GM23338 (cell line): ENCODE results near the gene MARCHF3. TPM values are rescaled to one million over a fixed set of nuclear protein-coding genes. Genes with fewer than 3 reads are reported as not detected.

ENCODE experiments used
- ATAC-seq: fragments of 200-7000 bp; cut with Tn5 transposase; 3 replicates; pipeline ENCODE4 v1.9.1; 2020
- DNase-seq: peaks from one replicate; pipeline ENCODE4 v3.0.0-alpha.2; 2015; ENCODE audit warnings: low spot score
- H2AFZ ChIP-seq: fragments of 200-600 bp; sonication (generic); 2 replicates; pipeline ENCODE4 v1.8.0; 2016; ENCODE audit warnings: antibody characterized with exemption, mild to moderate bottlenecking, moderate library complexity
- H3F3A ChIP-seq: fragments of 200-600 bp; sonication (generic); replicated peaks from 2 replicates; pipeline ENCODE4 v1.8.0; 2017; ENCODE audit warnings: antibody characterized with exemption, mixed run types, low read depth
- H3K27ac ChIP-seq: fragments of 200-600 bp; sonication (generic); 2 replicates; pipeline ENCODE4 v1.6.1; 2016; ENCODE audit warnings: low read depth
- H3K27me3 ChIP-seq: fragments of 200-600 bp; sonication (generic); 2 replicates; pipeline ENCODE4 v1.8.0; 2016; ENCODE audit warnings: mild to moderate bottlenecking, mixed run types, moderate library complexity; ENCODE audit not compliant: insufficient read depth
- H3K36me3 ChIP-seq: fragments of 200-600 bp; sonication (generic); 2 replicates; pipeline ENCODE4 v1.8.0; 2016; ENCODE audit warnings: mild to moderate bottlenecking; ENCODE audit not compliant: insufficient read depth
- H3K4me1 ChIP-seq: fragments of 200-600 bp; sonication (generic); 2 replicates; pipeline ENCODE4 v1.8.0; 2016; ENCODE audit warnings: mild to moderate bottlenecking, moderate library complexity; ENCODE audit not compliant: insufficient read depth
- H3K4me2 ChIP-seq: fragments of 200-600 bp; sonication (generic); 2 replicates; pipeline ENCODE4 v1.7.1; 2017; ENCODE audit warnings: mixed run types
- H3K4me3 ChIP-seq: fragments of 200-600 bp; sonication (generic); 2 replicates; pipeline ENCODE4 v1.6.1; 2016; ENCODE audit warnings: mixed run types
- H3K79me2 ChIP-seq: fragments of 200-600 bp; sonication (generic); replicated peaks from 2 replicates; pipeline ENCODE4 v1.8.0; 2017; ENCODE audit warnings: mild to moderate bottlenecking; ENCODE audit not compliant: insufficient read depth
- H3K9me2 ChIP-seq: fragments of 200-600 bp; sonication (generic); 2 replicates; pipeline ENCODE4 v1.8.0; 2017; ENCODE audit not compliant: insufficient read depth
- H4K20me1 ChIP-seq: fragments of 200-600 bp; sonication (generic); replicated peaks from 2 replicates; pipeline ENCODE4 v1.8.0; 2017; ENCODE audit warnings: mild to moderate bottlenecking; ENCODE audit not compliant: insufficient read depth
- H3K27ac Mint-ChIP-seq: 2 replicates; pipeline ENCODE4 v1.8.0; 2020; ENCODE audit warnings: inconsistent platforms, mild to moderate bottlenecking, moderate library complexity, mixed read lengths
- H3K27me3 Mint-ChIP-seq: 3 replicates; pipeline ENCODE4 v1.8.0; 2022; ENCODE audit warnings: low read depth, mild to moderate bottlenecking, moderate library complexity, mixed read lengths, inconsistent platforms; ENCODE audit not compliant: insufficient read depth, poor library complexity
- H3K36me3 Mint-ChIP-seq: 3 replicates; pipeline ENCODE4 v1.8.0; 2021; ENCODE audit warnings: low read depth, mild to moderate bottlenecking, inconsistent platforms, moderate library complexity, mixed read lengths
- H3K4me1 Mint-ChIP-seq: 3 replicates; pipeline ENCODE4 v1.8.0; 2020; ENCODE audit warnings: mild to moderate bottlenecking, inconsistent platforms, mixed read lengths
- H3K4me3 Mint-ChIP-seq: 3 replicates; pipeline ENCODE4 v1.8.0; 2021; ENCODE audit warnings: moderate library complexity, mild to moderate bottlenecking, inconsistent platforms, mixed read lengths
- H3K9me3 Mint-ChIP-seq: 3 replicates; pipeline ENCODE4 v1.8.0; 2020; ENCODE audit warnings: moderate library complexity, mild to moderate bottlenecking, inconsistent platforms, mixed read lengths
- CTCF ChIP-seq, 2 experiments: fragments of 200-600 bp in 1 of 2; sonication (generic) in 1 of 2; conservative IDR thresholded peaks; 2 replicates each; pipeline versions ENCODE4 v1.5.1 to v1.6.1; 2016 to 2017; ENCODE audit warnings: antibody characterized with exemption in 2 of 2, low read depth in 2 of 2, mild to moderate bottlenecking in 2 of 2, moderate library complexity in 1 of 2
- EZH2 ChIP-seq: fragments of 200-600 bp; sonication (generic); IDR thresholded peaks from one replicate; pipeline ENCODE4 v1.8.0; 2017; ENCODE audit warnings: antibody characterized with exemption, mild to moderate bottlenecking, low read depth; ENCODE audit not compliant: unreplicated experiment
- EZH2phosphoT487 ChIP-seq: fragments of 200-600 bp; sonication (generic); IDR thresholded peaks from one replicate; pipeline ENCODE4 v1.8.1; 2018; ENCODE audit warnings: antibody characterized with exemption; ENCODE audit not compliant: unreplicated experiment
- JUNB ChIP-seq: IDR thresholded peaks from one replicate; pipeline ENCODE4 v1.6.1; 2016; ENCODE audit warnings: antibody characterized with exemption; ENCODE audit not compliant: unreplicated experiment
- POLR2AphosphoS5 ChIP-seq: IDR thresholded peaks from 2 replicates; pipeline ENCODE4 v1.6.1; 2016; ENCODE audit warnings: antibody characterized with exemption, low read depth
- REST ChIP-seq: IDR thresholded peaks from one replicate; pipeline ENCODE4 v1.6.1; 2018; ENCODE audit warnings: antibody characterized with exemption; ENCODE audit not compliant: unreplicated experiment
- STAT1 ChIP-seq: IDR thresholded peaks from one replicate; pipeline ENCODE4 v1.6.1; 2016; ENCODE audit warnings: antibody characterized with exemption; ENCODE audit not compliant: unreplicated experiment
- ZNF331 ChIP-seq: fragments of 250-450 bp; sonication (Bioruptor Pico); IDR thresholded peaks from 2 replicates; pipeline ENCODE4 v1.5.0; 2020; ENCODE audit warnings: low read depth, mild to moderate bottlenecking, moderate library complexity
- ZNF462 ChIP-seq: fragments of 250-450 bp; sonication (Bioruptor Pico); IDR thresholded peaks from 2 replicates; pipeline ENCODE4 v1.5.0; 2020; ENCODE audit warnings: mild to moderate bottlenecking, moderate library complexity
- polyA plus RNA-seq: library from polyadenylated mRNA; unstranded; fragments of >200 nt; fragmentation: Nextera tagmentation; extraction: Ambion mirVana; gene quantifications from 2 replicates; pipeline ENCODE4 v1.2.1, GENCODE V29; 2016
- total RNA-seq: library from RNA; depleted of rRNA; stranded (reverse); fragments of >200 nt; shearing (Covaris generic); gene quantifications from 2 replicates; pipeline ENCODE4 v1.2.3, GENCODE V29; 2014
- TF ChIP-seq, protein P1 (sequence below): IDR thresholded peaks from 2 replicates; pipeline ENCODE4 v1.6.1; 2016; ENCODE audit warnings: antibody characterized with exemption

Gene MARCHF3
- total and polyA plus RNA-seq, 2 experiments from 2014 or later, result 7.0 to 12.7 TPM

DNA sequence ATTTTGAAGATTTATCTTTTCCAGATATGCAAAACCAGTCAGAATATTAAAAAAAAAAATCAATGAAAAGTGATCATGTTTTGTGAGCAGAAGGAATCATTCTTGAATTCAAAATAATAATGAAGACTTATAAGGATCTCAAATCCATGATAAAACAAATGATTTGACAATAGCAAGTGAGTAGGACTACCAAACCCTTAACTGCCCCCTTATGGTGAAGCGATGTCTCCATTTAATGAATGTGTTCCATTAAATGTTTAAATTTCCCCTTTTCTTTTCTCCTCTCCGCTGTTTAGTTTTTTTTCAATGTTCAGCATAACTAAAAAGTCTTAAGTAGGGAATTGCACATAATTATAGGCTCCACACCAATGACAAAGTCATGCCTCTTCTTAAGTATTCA, 12.2 kb upstream of the MARCHF3 start (continued):
- no peak for TF ChIP-seq ZNF462 (CRISPR knock-in tag)
- TF ChIP-seq CTCF (conservative IDR thresholded peaks at IDR 0.05; ENCODE audit: low read depth in 2 of 2), result peak; percentile 54 to 55; a peak in 3 of 4 replicates

GRCh38 chr5:127041571-127041970, 11.2 kb upstream of the MARCHF3 start:
- no peak overlapping the region for H3K4me3 ChIP-seq
- Mint-ChIP-seq H3K4me1 (peaks cover 28% of the 10 kb centered on the region), H3K36me3 (no peaks in the 10 kb centered on the region), H3K4me3 (no peak overlapping the region), H3K9me3 (no peaks in the 10 kb centered on the region), H3K27ac (peak overlapping the region; percentile 53; the same call in 1 of the 2 replicates), H3K27me3 (peaks cover 2% of the 10 kb centered on the region)
- H3K27me3 ChIP-seq, result no peaks in the 10 kb centered on the region
- no peak for DNase-seq
- peak overlapping the region; percentile 63 for H3K4me2 ChIP-seq
- no peaks in the 10 kb centered on the region for H3K9me2 ChIP-seq
- H3K27ac ChIP-seq, result peak overlapping the region; percentile 36; the same call in 1 of the 2 replicates
- ATAC-seq, result no peak
- peaks cover 22% of the 10 kb centered on the region for H3K4me1 ChIP-seq
- no peaks in the 10 kb centered on the region for H3F3A ChIP-seq
- H3K36me3 ChIP-seq, result no peaks in the 10 kb centered on the region
- no peaks in the 10 kb centered on the region for H4K20me1 ChIP-seq
- peak overlapping the region; percentile 70; the same call in 1 of the 2 replicates for H2AFZ ChIP-seq
- H3K79me2 ChIP-seq, result no peaks in the 10 kb centered on the region
- TF ChIP-seq POLR2AphosphoS5 (no peak), STAT1 (no peak), REST (no peak), JUNB (no peak), ZNF331 (CRISPR knock-in tag) (no peak), CTCF (conservative IDR thresholded peaks at IDR 0.05; ENCODE audit: low read depth in 2 of 2) (no peak), EZH2 (no peak), EZH2phosphoT487 (no peak)
- TF ChIP-seq, protein P1, sequence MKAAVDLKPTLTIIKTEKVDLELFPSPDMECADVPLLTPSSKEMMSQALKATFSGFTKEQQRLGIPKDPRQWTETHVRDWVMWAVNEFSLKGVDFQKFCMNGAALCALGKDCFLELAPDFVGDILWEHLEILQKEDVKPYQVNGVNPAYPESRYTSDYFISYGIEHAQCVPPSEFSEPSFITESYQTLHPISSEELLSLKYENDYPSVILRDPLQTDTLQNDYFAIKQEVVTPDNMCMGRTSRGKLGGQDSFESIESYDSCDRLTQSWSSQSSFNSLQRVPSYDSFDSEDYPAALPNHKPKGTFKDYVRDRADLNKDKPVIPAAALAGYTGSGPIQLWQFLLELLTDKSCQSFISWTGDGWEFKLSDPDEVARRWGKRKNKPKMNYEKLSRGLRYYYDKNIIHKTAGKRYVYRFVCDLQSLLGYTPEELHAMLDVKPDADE, result no peak
